ENCODE results near the gene KRT33B. TPM values are rescaled to one million over a fixed set of nuclear protein-coding genes. Genes with fewer than 3 reads are reported as not detected.

The KRT33B gene
- polyA plus RNA-seq, 1 donor (not counting 4 experiments of a cell fraction or from before 2014, with no cell fraction given) = 0.21 TPM

- H3K27ac ChIP-seq (ENCODE audit: control insufficient read depth, insufficient read depth, low read length) = no peak overlapping the region
Measured at GRCh38 chr17:41329279-41329948, 40.2 kb downstream of the KRT33B start.

DNA sequence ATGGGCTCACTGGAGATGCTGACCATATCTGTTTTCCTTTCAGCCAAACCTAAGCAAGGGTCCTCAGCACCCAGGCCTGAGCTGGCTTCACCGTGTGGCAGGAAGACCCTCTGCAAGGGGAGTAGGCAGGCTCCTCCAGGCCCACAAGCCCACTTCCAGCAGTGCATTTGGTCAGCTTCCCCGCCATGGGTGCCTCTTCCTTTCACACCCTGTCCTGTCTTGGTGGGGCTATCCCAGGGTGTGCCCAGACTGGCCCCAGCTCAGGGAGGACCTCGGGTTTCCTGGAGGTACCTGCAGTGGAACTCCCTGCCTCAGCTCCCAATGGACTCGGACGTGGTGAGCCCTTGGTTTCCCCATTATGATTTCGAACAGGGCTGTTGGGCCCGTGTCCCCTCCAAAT, 41.4 kb downstream of the KRT33B start:
- no peak overlapping the region for H3K9ac ChIP-seq (ENCODE audit: control insufficient read depth, extremely low read depth, insufficient read depth, low read length)
- no peak for DNase-seq (ENCODE audit: low read depth, low spot score)
- no peaks in the 10 kb centered on the region for H3K79me2 ChIP-seq (ENCODE audit: control insufficient read depth, insufficient read depth, low read length)
- no peaks in the 10 kb centered on the region for H3K4me1 ChIP-seq (ENCODE audit: control insufficient read depth, extremely low read depth, insufficient read depth, low read length)
- no peaks in the 10 kb centered on the region for H4K20me1 ChIP-seq (ENCODE audit: control insufficient read depth, extremely low read depth, insufficient read depth, low read length)
- FAIRE-seq = no peak
- no peak overlapping the region for H3K4me2 ChIP-seq (ENCODE audit: control insufficient read depth, extremely low read depth, insufficient read depth, low read depth, low read length)
- H3K36me3 ChIP-seq (ENCODE audit: control insufficient read depth in 2 of 2, extremely low read depth in 1 of 2, insufficient read depth in 2 of 2, low read length in 2 of 2) = no peaks in the 10 kb centered on the region
- H3K9me1 ChIP-seq (ENCODE audit: control insufficient read depth, extremely low read depth, insufficient read depth, low read length) = no peaks in the 10 kb centered on the region
- TF ChIP-seq EZH2 (IDR thresholded peaks at IDR 0.05; ENCODE audit: low read length) = no peak
- TF ChIP-seq, protein P1, sequence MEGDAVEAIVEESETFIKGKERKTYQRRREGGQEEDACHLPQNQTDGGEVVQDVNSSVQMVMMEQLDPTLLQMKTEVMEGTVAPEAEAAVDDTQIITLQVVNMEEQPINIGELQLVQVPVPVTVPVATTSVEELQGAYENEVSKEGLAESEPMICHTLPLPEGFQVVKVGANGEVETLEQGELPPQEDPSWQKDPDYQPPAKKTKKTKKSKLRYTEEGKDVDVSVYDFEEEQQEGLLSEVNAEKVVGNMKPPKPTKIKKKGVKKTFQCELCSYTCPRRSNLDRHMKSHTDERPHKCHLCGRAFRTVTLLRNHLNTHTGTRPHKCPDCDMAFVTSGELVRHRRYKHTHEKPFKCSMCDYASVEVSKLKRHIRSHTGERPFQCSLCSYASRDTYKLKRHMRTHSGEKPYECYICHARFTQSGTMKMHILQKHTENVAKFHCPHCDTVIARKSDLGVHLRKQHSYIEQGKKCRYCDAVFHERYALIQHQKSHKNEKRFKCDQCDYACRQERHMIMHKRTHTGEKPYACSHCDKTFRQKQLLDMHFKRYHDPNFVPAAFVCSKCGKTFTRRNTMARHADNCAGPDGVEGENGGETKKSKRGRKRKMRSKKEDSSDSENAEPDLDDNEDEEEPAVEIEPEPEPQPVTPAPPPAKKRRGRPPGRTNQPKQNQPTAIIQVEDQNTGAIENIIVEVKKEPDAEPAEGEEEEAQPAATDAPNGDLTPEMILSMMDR (optimal IDR thresholded peaks at IDR 0.05 in 1 of 3, IDR thresholded peaks at IDR 0.05 in 1 of 3, conservative IDR thresholded peaks at IDR 0.05 in 1 of 3; ENCODE audit: extremely low read depth in 1 of 3, insufficient read depth in 2 of 3, low read length in 3 of 3) = no peak
- H3K27me3 ChIP-seq (ENCODE audit: control insufficient read depth, extremely low read depth, insufficient read depth, low read length) = no peaks in the 10 kb centered on the region
- H3K9me3 ChIP-seq (ENCODE audit: control insufficient read depth, low read depth, low read length) = no peaks in the 10 kb centered on the region
- H3K27ac ChIP-seq (ENCODE audit: control insufficient read depth, insufficient read depth, low read length) = no peak overlapping the region
- H2AFZ ChIP-seq (ENCODE audit: control insufficient read depth, low read length) = no peak overlapping the region
- dilution Hi-C loops (cut with MboI; ENCODE audit: extremely low pct_ligation_motif_present, low sequenced_read_pairs) = no loop called here
- no peak overlapping the region for H3K4me3 ChIP-seq (ENCODE audit: control insufficient read depth in 2 of 3, extremely low read depth in 1 of 3, insufficient read depth in 2 of 3, low read depth in 1 of 3, low read length in 3 of 3)

More at GRCh38 chr17:41329279-41329948, 40.2 kb downstream of the KRT33B start:
- H3K79me2 ChIP-seq (ENCODE audit: control insufficient read depth, insufficient read depth, low read length) = no peaks in the 10 kb centered on the region
- H3K9ac ChIP-seq (ENCODE audit: control insufficient read depth, extremely low read depth, insufficient read depth, low read length) = no peak overlapping the region
- no peak for TF ChIP-seq EZH2 (IDR thresholded peaks at IDR 0.05; ENCODE audit: low read length)
- TF ChIP-seq, protein P1 (optimal IDR thresholded peaks at IDR 0.05 in 1 of 3, IDR thresholded peaks at IDR 0.05 in 1 of 3, conservative IDR thresholded peaks at IDR 0.05 in 1 of 3; ENCODE audit: extremely low read depth in 1 of 3, insufficient read depth in 2 of 3, low read length in 3 of 3) = peak; percentile 89 to 93 (median 92)
- H3K4me2 ChIP-seq (ENCODE audit: control insufficient read depth, extremely low read depth, insufficient read depth, low read depth, low read length) = no peak overlapping the region
- H3K4me1 ChIP-seq (ENCODE audit: control insufficient read depth, extremely low read depth, insufficient read depth, low read length) = no peaks in the 10 kb centered on the region
- dilution Hi-C loops (cut with MboI; ENCODE audit: extremely low pct_ligation_motif_present, low sequenced_read_pairs) = no loop called here
- H3K9me3 ChIP-seq (ENCODE audit: control insufficient read depth, low read depth, low read length) = no peaks in the 10 kb centered on the region
- H3K4me3 ChIP-seq (ENCODE audit: control insufficient read depth in 2 of 3, extremely low read depth in 1 of 3, insufficient read depth in 2 of 3, low read depth in 1 of 3, low read length in 3 of 3) = no peak overlapping the region
- H4K20me1 ChIP-seq (ENCODE audit: control insufficient read depth, extremely low read depth, insufficient read depth, low read length) = no peaks in the 10 kb centered on the region
- no peak overlapping the region for H2AFZ ChIP-seq (ENCODE audit: control insufficient read depth, low read length)
- DNase-seq (ENCODE audit: low read depth, low spot score) = no peak
- FAIRE-seq = peak; percentile 68
- H3K36me3 ChIP-seq (ENCODE audit: control insufficient read depth in 2 of 2, extremely low read depth in 1 of 2, insufficient read depth in 2 of 2, low read length in 2 of 2) = no peaks in the 10 kb centered on the region
- H3K27me3 ChIP-seq (ENCODE audit: control insufficient read depth, extremely low read depth, insufficient read depth, low read length) = no peaks in the 10 kb centered on the region
- H3K9me1 ChIP-seq (ENCODE audit: control insufficient read depth, extremely low read depth, insufficient read depth, low read length) = no peaks in the 10 kb centered on the region
